ENCODE data around the gene DSC2. TPM values are rescaled to one million over a fixed set of nuclear protein-coding genes. Genes with fewer than 3 reads are reported as not detected.

The DSC2 gene
- total RNA-seq, 2 experiments from 2014 or later: not detected

- Histone ChIP-seq H3K36me3 (ENCODE audit: insufficient read depth, low read length) (no peaks in the 10 kb centered on the region), H3K27ac (ENCODE audit: low read depth, low read length, poor library complexity, severe bottlenecking) (no peak overlapping the region), H4K20me1 (ENCODE audit: insufficient read depth, low read length) (no peaks in the 10 kb centered on the region), H3K9me3 (ENCODE audit: low read length) (no peaks in the 10 kb centered on the region), H3K4me3 (ENCODE audit: low read depth, low read length, poor library complexity, severe bottlenecking) (no peak overlapping the region), H3K4me1 (ENCODE audit: insufficient read depth, low read length, poor library complexity, severe bottlenecking) (no peaks in the 10 kb centered on the region), H3K79me2 (ENCODE audit: insufficient read depth, low read depth, low read length) (no peaks in the 10 kb centered on the region), H3K9me2 (ENCODE audit: insufficient read depth, low read length) (no peaks in the 10 kb centered on the region), H3K4me2 (ENCODE audit: low read length) (no peak overlapping the region), H2AFZ (ENCODE audit: low read length) (no peak overlapping the region)
- BruUV-seq (replicated peaks): no TSS peak
- no peak for DNase-seq (ENCODE audit: low spot score)
- TF ChIP-seq CTCF (conservative IDR thresholded peaks at IDR 0.05; ENCODE audit: low read length) (no peak), EZH2phosphoT487 (IDR thresholded peaks at IDR 0.05; ENCODE audit: borderline replicate concordance, low read depth, low read length) (no peak)
- CTCF ChIA-PET (ENCODE audit: unreplicated experiment): no interaction called here
- POLR2A ChIA-PET: no interaction called here
- intact Hi-C loops (cut with micrococcal nuclease; ENCODE audit: unreplicated experiment): no loop called here
Observed at GRCh38 chr18:31120594-31120993, 18.4 kb upstream of the DSC2 start.

- no peaks in the 10 kb centered on the region for H3K79me2 ChIP-seq (ENCODE audit: insufficient read depth, low read depth, low read length)
- H4K20me1 ChIP-seq (ENCODE audit: insufficient read depth, low read length): no peaks in the 10 kb centered on the region
- POLR2A ChIA-PET: no interaction called here
- no peak overlapping the region for H3K4me3 ChIP-seq (ENCODE audit: low read depth, low read length, poor library complexity, severe bottlenecking)
- no TSS peak for BruUV-seq (replicated peaks)
- no peaks in the 10 kb centered on the region for H3K9me2 ChIP-seq (ENCODE audit: insufficient read depth, low read length)
- no peak for TF ChIP-seq EZH2phosphoT487 (IDR thresholded peaks at IDR 0.05; ENCODE audit: borderline replicate concordance, low read depth, low read length)
- TF ChIP-seq CTCF (conservative IDR thresholded peaks at IDR 0.05; ENCODE audit: low read length): no peak
- H3K4me2 ChIP-seq (ENCODE audit: low read length): no peak overlapping the region
- H3K36me3 ChIP-seq (ENCODE audit: insufficient read depth, low read length): no peaks in the 10 kb centered on the region
- CTCF ChIA-PET (ENCODE audit: unreplicated experiment): no interaction called here
- no peaks in the 10 kb centered on the region for H3K4me1 ChIP-seq (ENCODE audit: insufficient read depth, low read length, poor library complexity, severe bottlenecking)
- no peak overlapping the region for H3K27ac ChIP-seq (ENCODE audit: low read depth, low read length, poor library complexity, severe bottlenecking)
- H3K9me3 ChIP-seq (ENCODE audit: low read length): no peaks in the 10 kb centered on the region
- H2AFZ ChIP-seq (ENCODE audit: low read length): no peak overlapping the region
- intact Hi-C loops (cut with micrococcal nuclease; ENCODE audit: unreplicated experiment): no loop called here
- DNase-seq (ENCODE audit: low spot score): no peak
Observed at GRCh38 chr18:31116853-31117595, 14.8 kb upstream of the DSC2 start.

GRCh38 chr18:31112804-31113203 lies 10.6 kb upstream of the DSC2 start:
- H4K20me1 ChIP-seq (ENCODE audit: insufficient read depth, low read length): no peaks in the 10 kb centered on the region
- intact Hi-C loops (cut with micrococcal nuclease; ENCODE audit: unreplicated experiment): no loop called here
- CTCF ChIA-PET (ENCODE audit: unreplicated experiment): no interaction called here
- no TSS peak for BruUV-seq (replicated peaks)
- TF ChIP-seq CTCF (conservative IDR thresholded peaks at IDR 0.05; ENCODE audit: low read length) (no peak), EZH2phosphoT487 (IDR thresholded peaks at IDR 0.05; ENCODE audit: borderline replicate concordance, low read depth, low read length) (no peak)
- no peak overlapping the region for H3K4me3 ChIP-seq (ENCODE audit: low read depth, low read length, poor library complexity, severe bottlenecking)
- H3K9me3 ChIP-seq (ENCODE audit: low read length): no peaks in the 10 kb centered on the region
- no peaks in the 10 kb centered on the region for H3K79me2 ChIP-seq (ENCODE audit: insufficient read depth, low read depth, low read length)
- H2AFZ ChIP-seq (ENCODE audit: low read length): no peak overlapping the region
- H3K27ac ChIP-seq (ENCODE audit: low read depth, low read length, poor library complexity, severe bottlenecking): no peak overlapping the region
- no peaks in the 10 kb centered on the region for H3K4me1 ChIP-seq (ENCODE audit: insufficient read depth, low read length, poor library complexity, severe bottlenecking)
- DNase-seq (ENCODE audit: low spot score): no peak
- H3K4me2 ChIP-seq (ENCODE audit: low read length): no peak overlapping the region
- POLR2A ChIA-PET: interaction anchor here (1.2 kb wide), 1 partner anchor 65 kb away, joined by 3 read pairs; no protein-coding TSS in a partner anchor
- no peaks in the 10 kb centered on the region for H3K9me2 ChIP-seq (ENCODE audit: insufficient read depth, low read length)
- no peaks in the 10 kb centered on the region for H3K36me3 ChIP-seq (ENCODE audit: insufficient read depth, low read length)

Measured in OCI-LY7 (cell line).